DMS79 (cell line): Measurements from ENCODE around the gene PDLIM1.
"Not testable (repeated sequence)": the region's sequence is repeated elsewhere in the genome, so short reads cannot be mapped to it uniquely, and the experiment has no call there.

ENCODE experiments used
- DNase-seq: peaks from one replicate; lab custom pipeline; 2025; lab: John Stamatoyannopoulos, UW

The PDLIM1 gene

DNA sequence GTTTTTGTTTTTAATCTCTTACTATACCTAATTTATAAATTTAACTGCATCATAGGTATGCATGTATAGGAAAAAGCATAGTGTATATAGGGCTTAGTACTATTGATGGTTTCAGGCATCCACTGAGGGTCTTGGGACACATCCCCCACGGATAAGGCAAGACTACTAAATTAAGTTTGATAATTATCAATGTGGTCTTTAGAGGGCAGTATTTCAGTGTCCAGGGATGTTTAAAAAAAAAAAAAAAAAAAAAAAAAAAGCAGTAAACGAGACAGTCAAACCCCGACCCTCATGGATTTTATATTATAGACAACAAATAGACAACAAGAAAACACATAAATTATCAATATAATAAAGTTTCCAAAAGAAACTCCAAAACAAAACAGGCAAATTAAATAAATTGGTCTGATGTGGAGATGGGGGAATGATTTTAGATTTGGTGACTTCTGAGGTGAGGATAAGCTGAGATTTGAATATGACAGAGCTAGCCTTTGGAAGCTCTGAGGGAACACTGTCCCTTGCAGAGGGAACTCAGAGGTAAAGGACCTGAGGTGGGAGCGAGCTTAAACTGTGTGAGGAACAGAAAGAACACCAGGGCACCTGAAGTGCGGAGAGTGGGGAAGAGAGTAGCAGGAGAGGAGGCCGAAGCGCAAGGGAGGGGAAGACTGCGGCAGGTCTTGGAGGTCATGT lies 82.0 kb downstream of the PDLIM1 start:
- no peak for DNase-seq

DNA sequence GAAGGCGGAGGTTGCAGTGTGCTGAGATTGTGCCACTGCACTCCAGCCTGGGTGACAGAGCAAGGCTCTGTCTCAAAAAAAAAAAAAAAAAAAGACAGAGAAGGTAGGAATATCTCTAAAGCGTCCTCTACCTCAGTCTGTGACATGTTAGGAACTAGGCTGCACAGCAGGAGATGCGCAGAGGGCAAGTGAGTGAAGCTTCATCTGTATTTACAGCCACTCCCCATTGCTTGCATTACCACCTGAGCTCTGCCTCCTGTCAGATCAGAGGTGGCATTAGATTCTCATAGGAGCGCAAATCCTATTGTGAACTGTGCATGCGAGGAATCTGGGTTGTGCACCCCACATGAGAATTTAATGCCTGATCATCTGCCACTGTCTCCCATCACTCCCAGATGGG lies 87.9 kb downstream of the PDLIM1 start:
- not testable (repeated sequence) for DNase-seq

DNA sequence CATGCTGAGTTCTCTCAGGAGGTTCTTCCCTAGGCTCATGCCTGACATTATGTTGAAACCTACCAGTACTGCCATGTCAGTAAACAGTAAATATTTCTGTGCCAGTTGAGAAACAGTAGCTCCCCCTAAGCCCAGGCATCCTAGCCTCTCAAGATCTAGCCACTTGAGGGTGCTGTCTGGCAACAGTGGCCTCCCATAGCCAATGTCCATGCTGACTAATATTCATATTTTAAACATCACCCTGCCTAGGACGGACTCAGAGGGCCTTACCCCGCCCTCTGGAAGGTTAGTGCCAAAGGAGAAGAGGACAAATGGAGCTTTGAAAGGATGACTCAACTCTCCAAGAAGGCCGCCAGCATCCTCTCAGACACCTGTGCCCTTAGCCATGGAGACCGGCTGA lies 89.1 kb downstream of the PDLIM1 start:
- DNase-seq, result no peak

DNA sequence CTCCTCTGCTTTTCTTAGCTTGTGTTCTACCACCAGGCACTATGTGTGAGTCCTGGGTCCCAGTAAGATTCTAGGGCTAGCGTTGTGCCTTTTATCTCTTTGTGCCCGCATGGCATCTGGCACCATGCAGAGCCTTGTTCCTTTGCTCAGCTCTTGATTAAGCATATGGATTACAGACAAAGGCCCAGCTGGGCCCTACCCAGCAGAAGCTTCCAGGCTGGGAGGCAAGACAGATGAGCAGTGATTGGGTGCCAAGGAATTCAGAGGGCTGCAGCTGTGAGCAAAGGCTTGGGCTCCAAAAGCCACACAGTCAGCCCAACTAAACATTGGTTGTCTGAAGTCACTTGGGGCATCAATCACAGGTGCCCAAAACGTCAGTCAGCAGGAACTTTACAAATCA lies 94.8 kb downstream of the PDLIM1 start:
- no peak for DNase-seq

DNA sequence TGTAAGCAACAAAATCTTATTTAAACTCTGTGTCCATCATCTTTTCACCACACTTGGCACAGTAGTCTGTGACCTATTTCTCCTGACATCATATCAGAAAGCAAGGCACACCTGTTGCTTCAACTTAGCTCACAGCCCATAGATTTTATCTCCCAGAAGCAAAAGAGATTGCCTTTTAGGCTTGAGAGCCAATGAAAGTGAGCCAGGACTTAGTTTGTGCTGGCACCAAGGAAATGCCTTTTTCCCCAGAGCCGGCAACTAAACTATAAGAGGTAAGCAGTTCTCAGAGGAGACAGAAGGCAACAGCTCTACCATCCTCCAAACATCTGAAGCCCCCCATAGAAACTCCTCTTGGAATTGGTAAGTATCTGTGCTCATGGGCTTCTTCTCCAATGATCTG lies 96.9 kb downstream of the PDLIM1 start, which contains the start of gene ACSM6:
Gene ACSM6, plus strand, starts transcription at position 295 of the 400 bp plus-strand sequence. CDS start 248 bp downstream, outside the sequence.
- no peak for DNase-seq

DNA sequence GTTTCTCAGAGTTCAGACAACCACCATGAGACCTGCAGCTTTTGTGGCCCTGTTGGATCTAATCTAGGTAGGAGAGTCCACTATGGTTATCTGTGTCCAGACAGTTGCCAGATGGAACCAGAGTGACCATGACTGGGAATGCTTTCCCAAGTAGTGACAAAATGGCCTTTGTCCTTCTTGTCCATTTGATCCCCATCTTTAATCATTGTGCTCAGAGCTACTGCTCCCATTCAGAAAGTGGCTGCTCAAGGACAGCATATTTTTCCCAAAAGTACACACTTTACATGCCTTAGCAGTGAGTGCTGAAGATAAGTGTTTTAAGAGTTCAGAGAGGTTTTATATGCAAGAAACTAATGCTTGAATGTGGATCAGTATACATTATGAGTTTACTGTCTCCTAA lies 102.2 kb downstream of the PDLIM1 start:
- no peak for DNase-seq

DNA sequence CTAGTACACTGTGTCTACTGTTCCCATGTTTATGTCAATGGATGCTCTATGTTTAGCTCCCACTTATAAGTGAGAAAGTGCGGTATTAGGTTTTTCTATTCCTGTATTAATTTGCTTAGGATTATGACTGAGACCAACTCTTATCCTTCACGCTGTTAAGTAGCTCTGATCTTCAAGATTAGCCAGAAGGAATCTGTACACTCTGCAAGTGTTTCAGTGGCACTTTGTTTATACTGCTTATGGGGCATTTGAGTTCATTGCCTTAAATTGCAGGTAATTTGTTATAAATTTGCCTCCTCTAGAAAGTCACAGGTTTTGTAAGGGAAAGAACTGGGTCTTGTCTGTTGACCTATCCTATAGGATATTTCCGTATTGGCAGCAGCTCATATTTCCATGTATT lies 103.2 kb downstream of the PDLIM1 start:
- no peak for DNase-seq
